Cardiac fibroblast (primary cell): ENCODE results near the gene DYRK4.
A peak's percentile ranks its signal among the peaks of the same experiment; 100 is the strongest.

Experiments used
- DNase-seq, 2 donors: peaks; one replicate each; pipeline versions ENCODE4 v3.0.0 to v3.0.0-alpha.2; 2010; ENCODE audit warnings: low read depth in 2 of 2
- H3K4me3 ChIP-seq, 2 donors: replicated peaks in 1 of 2; 1 replicate in 1 of 2; 2 replicates in 1 of 2; pipeline ENCODE4 v1.5.1; 2011; ENCODE audit warnings: low read depth in 2 of 2, low read length in 2 of 2, mild to moderate bottlenecking in 2 of 2, moderate library complexity in 1 of 2
- CTCF ChIP-seq: IDR thresholded peaks from one replicate; pipeline ENCODE4 v1.5.1; 2011; ENCODE audit warnings: low read depth, mild to moderate bottlenecking, low read length, inconsistent platforms

The DYRK4 gene

GRCh38 chr12:4535871-4536270 is 26.1 kb upstream of the DYRK4 start:
- no peak for TF ChIP-seq CTCF
- DNase-seq = no peak
- no peak overlapping the region for H3K4me3 ChIP-seq

DNA sequence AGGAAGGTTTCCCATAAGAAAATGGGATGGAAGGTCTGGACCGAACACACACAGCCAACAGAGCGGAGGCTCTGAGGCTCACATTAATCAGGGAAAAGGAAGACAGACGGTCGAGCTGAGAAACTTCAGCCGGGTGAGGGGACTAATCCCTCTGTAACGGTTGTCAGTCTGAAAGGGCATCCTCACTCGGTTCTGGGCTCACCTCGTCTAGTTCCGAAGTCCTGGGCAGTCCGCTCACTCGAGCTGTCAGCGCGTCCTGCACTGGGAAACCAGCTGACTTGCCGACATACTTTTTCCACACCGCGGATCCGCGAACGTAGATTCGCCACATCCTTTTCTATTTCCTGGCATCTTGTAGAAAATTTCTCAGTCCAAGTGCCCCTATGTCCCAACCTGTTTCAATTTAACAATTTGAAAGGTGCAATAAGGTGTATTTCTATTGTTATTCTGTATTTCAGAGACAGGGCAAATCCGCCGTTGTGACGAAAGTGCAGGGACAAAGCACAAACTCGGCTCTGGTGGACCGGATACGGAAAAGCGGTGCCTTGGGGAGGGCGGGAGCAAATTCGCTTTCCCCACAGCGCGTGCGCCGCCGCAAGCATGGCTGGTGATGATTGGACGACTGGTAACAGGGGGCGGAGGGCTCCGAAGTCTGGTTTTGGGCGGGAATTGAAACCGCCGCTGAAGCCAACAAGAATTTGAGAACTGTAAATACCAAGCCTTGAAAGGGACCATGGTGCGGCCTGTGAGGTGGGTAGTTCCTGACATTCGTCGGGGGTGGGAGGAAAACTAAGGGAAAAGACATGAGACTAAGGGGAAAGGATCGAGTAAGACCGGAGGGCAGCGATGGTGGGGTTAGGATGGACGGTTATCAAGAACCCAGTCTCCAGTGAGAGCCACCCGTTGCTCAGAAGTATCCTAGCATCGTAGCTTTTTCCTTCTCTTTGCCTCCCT is 23.5 kb upstream of the DYRK4 start, which contains the start of gene RAD51AP1:
RAD51AP1 (plus strand) TSS at position 684 of the 954 bp plus-strand sequence; CDS start at position 734, 50 bp downstream.
- TF ChIP-seq CTCF = no peak
- DNase-seq = peak; percentile 99
- H3K4me3 ChIP-seq = peak within 1 kb of the TSS; percentile 63 to 93

DNA sequence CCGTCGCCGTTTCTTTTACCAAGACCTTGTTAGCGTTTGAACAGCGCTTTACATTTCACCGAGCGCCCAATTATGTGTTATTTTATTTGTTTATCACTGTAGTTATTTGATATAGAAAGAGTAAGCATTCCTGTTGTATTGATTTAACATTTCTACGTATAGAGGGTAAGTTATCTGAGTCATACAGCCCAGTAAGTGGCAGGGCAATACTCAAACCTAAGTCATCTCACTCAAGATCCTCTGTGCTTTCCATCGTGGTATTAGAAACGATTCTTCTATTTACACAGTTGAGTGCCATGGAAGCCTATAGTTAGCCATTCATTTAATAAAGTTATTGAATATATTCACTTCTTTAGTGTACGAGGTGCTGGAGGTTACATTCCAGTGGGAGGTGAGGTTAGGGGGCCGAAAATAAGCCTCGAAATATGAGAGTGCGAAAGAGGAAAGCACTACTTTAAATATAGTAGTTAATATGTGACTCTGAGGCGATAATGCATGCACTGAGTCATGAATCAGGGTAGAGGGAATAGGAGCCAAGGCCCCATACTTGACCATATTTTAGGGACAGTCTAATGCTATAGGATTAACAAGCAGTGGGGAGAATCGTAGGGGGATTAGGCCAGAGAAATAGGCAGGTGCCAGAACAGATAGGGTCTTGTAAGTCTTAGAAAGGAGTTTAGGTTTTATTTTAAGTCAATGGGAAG is 22.7 kb upstream of the DYRK4 start:
- H3K4me3 ChIP-seq = peak overlapping the region; percentile 63 to 93
- peak in 1 of 2 donors; percentile 12 for DNase-seq
- no peak for TF ChIP-seq CTCF

GRCh38 chr12:4540170-4540569 is 21.8 kb upstream of the DYRK4 start:
- DNase-seq = no peak
- H3K4me3 ChIP-seq = no peak overlapping the region
- TF ChIP-seq CTCF = no peak

- H3K4me3 ChIP-seq = no peak overlapping the region
- no peak for TF ChIP-seq CTCF
These were observed 21.4 kb upstream of the DYRK4 start for GRCh38 chr12:4540638-4541037.

DNA sequence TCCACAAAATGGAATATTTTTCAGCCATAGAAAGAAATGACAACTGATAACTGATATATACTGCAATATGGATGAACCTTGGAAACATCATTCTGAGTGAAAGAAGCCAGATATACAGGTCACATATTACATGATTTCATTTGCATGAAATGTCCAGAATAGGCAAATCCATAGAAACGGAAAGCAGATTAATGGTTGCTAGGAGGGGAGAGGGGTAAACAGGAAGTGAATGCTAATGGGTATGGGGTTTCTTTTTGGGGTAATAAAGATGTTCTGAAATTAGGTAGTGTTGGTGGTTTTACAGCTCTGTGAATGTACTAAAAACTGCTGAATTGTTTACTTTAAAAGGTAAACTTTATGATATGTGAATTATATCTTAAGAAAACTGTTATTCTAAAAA is 16.8 kb upstream of the DYRK4 start:
- no peak for TF ChIP-seq CTCF
- DNase-seq = no peak
- H3K4me3 ChIP-seq = no peak overlapping the region

More at GRCh38 chr12:4540638-4541037, 21.4 kb upstream of the DYRK4 start:
- DNase-seq = no peak
